Progenitor cell of endocrine pancreas (in vitro differentiated cells): ENCODE results near the gene BEST1. TPM values are rescaled to one million over a fixed set of nuclear protein-coding genes. Genes with fewer than 3 reads are reported as not detected.

Source experiments
- DNase-seq: peaks from one replicate; pipeline ENCODE4 v3.0.0; 2021; ENCODE audit warnings: low spot score; ENCODE audit not compliant: unreplicated experiment
- H3K27ac Mint-ChIP-seq: 2 replicates; pipeline ENCODE4 v1.8.0; 2021; ENCODE audit warnings: mild to moderate bottlenecking, moderate library complexity, mixed read lengths
- H3K27me3 Mint-ChIP-seq: 2 replicates; pipeline ENCODE4 v1.8.0; 2021; ENCODE audit warnings: mixed read lengths
- H3K36me3 Mint-ChIP-seq: 2 replicates; pipeline ENCODE4 v1.8.0; 2022; ENCODE audit warnings: mixed read lengths; ENCODE audit not compliant: insufficient read depth
- H3K4me1 Mint-ChIP-seq: 2 replicates; pipeline ENCODE4 v1.8.0; 2021; ENCODE audit warnings: low read depth, mixed read lengths
- H3K4me3 Mint-ChIP-seq: 2 replicates; pipeline ENCODE4 v1.8.0; 2021; ENCODE audit warnings: low read depth, mild to moderate bottlenecking, moderate library complexity, mixed read lengths
- H3K9me3 Mint-ChIP-seq: 2 replicates; pipeline ENCODE4 v1.8.0; 2021; ENCODE audit warnings: low read depth, mixed read lengths
- total RNA-seq: library from RNA; stranded (reverse); gene quantifications from 2 replicates; pipeline ENCODE4 v1.2.1, GENCODE V29; 2021
- TF ChIP-seq, protein P1 (sequence below): fragments of 200-600 bp; sonication (generic); IDR thresholded peaks from one replicate; pipeline ENCODE4 v1.5.0; 2021; ENCODE audit warnings: antibody characterized with exemption, mild to moderate bottlenecking; ENCODE audit not compliant: unreplicated experiment

Gene BEST1
- total RNA-seq, 1 donor from 2014 or later = 0.34 TPM

DNA sequence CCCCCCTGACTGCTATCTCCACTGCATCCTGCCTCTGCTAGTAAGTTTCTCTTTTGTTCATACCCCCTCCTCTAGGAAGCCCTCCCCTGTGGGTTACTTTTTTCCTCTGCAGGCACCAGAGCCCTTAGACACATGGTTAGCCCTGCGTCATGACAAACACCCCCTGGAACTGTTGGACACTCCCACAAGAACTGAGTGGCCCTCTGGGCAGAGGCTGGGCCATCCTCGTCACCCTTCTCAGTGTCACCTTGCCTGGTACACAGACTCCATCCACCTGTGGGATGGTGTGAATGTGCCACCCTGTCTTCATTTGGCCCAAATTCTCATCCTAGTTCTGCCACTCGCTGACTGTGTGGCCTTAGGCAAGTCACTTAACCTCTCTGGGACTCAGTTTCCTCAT is 28.7 kb upstream of the BEST1 start:
- H3K4me3 Mint-ChIP-seq = no peak overlapping the region
- peaks cover 32% of the 10 kb centered on the region for H3K27me3 Mint-ChIP-seq
- peaks cover 32% of the 10 kb centered on the region for H3K4me1 Mint-ChIP-seq
- DNase-seq = no peak
- no peaks in the 10 kb centered on the region for H3K9me3 Mint-ChIP-seq
- TF ChIP-seq, protein P1, sequence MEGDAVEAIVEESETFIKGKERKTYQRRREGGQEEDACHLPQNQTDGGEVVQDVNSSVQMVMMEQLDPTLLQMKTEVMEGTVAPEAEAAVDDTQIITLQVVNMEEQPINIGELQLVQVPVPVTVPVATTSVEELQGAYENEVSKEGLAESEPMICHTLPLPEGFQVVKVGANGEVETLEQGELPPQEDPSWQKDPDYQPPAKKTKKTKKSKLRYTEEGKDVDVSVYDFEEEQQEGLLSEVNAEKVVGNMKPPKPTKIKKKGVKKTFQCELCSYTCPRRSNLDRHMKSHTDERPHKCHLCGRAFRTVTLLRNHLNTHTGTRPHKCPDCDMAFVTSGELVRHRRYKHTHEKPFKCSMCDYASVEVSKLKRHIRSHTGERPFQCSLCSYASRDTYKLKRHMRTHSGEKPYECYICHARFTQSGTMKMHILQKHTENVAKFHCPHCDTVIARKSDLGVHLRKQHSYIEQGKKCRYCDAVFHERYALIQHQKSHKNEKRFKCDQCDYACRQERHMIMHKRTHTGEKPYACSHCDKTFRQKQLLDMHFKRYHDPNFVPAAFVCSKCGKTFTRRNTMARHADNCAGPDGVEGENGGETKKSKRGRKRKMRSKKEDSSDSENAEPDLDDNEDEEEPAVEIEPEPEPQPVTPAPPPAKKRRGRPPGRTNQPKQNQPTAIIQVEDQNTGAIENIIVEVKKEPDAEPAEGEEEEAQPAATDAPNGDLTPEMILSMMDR = no peak
- no peaks in the 10 kb centered on the region for H3K36me3 Mint-ChIP-seq
- H3K27ac Mint-ChIP-seq = no peak overlapping the region

DNA sequence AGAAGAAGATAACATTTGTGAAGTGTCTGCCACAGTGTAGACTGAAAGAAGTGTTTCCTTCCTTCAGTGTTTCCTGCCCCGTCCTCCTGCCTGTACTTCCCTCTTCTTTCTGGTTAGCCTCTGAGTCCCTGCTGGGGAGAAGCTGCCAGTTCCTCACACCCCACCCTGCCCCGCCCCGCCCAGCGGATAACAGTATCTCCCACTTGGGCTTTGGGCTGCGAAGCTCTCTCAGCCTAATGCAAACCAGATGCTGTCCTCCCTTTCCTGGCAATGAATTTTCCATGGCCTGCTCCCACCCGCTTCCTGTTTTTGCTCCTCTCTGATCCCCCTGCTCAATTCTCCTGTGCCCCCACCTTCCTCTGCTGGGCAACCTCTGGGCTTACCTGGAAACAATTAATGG is 27.6 kb upstream of the BEST1 start:
- no peak overlapping the region for H3K4me3 Mint-ChIP-seq
- no peaks in the 10 kb centered on the region for H3K9me3 Mint-ChIP-seq
- no peaks in the 10 kb centered on the region for H3K36me3 Mint-ChIP-seq
- no peak overlapping the region for H3K27ac Mint-ChIP-seq
- peak; percentile 5 for DNase-seq
- H3K4me1 Mint-ChIP-seq = peaks cover 32% of the 10 kb centered on the region
- TF ChIP-seq, protein P1 = no peak
- peaks cover 29% of the 10 kb centered on the region for H3K27me3 Mint-ChIP-seq

- TF ChIP-seq, protein P1 = no peak
- Mint-ChIP-seq H3K27ac (peak overlapping the region; percentile 90), H3K4me1 (peaks cover 25% of the 10 kb centered on the region), H3K36me3 (no peaks in the 10 kb centered on the region), H3K9me3 (no peaks in the 10 kb centered on the region), H3K27me3 (peaks cover 20% of the 10 kb centered on the region), H3K4me3 (no peak overlapping the region)
- peak; percentile 20 for DNase-seq
Measured at GRCh38 chr11:61923166-61924063, 26.7 kb upstream of the BEST1 start.

- Mint-ChIP-seq H3K9me3 (no peaks in the 10 kb centered on the region), H3K27me3 (peaks cover 14% of the 10 kb centered on the region), H3K27ac (peak overlapping the region; percentile 83), H3K4me3 (no peak overlapping the region), H3K4me1 (peaks cover 25% of the 10 kb centered on the region), H3K36me3 (no peaks in the 10 kb centered on the region)
- TF ChIP-seq, protein P1 = no peak
- DNase-seq = no peak
Measured at GRCh38 chr11:61924064-61924455, 26.1 kb upstream of the BEST1 start.

DNA sequence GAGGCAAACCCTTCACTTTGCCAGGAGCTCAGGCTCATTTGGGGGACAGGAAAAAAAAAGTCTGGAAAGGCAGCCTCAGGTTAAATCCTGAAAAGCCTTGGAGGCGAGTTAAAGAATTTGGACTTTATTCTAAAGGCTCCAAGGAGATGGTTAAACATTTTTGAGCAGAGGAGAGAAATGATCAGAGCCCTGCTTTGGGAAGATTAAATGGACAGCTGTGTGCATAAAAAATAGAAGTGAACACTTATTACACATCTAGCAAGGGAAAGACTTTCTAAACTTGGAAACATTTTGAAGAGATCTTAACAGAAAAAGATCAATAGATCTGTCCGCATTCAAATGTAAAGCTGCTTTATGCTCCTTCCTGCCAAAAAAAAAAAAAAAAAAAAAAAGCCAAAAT is 24.4 kb upstream of the BEST1 start:
- Mint-ChIP-seq H3K36me3 (no peaks in the 10 kb centered on the region), H3K4me1 (peaks cover 22% of the 10 kb centered on the region), H3K9me3 (no peaks in the 10 kb centered on the region), H3K4me3 (no peak overlapping the region), H3K27ac (no peak overlapping the region), H3K27me3 (no peaks in the 10 kb centered on the region)
- no peak for DNase-seq
- TF ChIP-seq, protein P1 = no peak
